Myocyte (in vitro differentiated cells): Measurements from ENCODE around the gene CACNA1E. TPM values are rescaled to one million over a fixed set of nuclear protein-coding genes. Genes with fewer than 3 reads are reported as not detected.

Experiments used
- DNase-seq: peaks from one replicate; pipeline ENCODE4 v3.0.0-alpha.2; 2012; ENCODE audit warnings: low read depth
- total RNA-seq: library from RNA; depleted of rRNA; stranded (reverse); fragments of >200 nt; gene quantifications from 2 replicates; pipeline ENCODE4 v1.2.3, GENCODE V29; 2014

CACNA1E gene
- total RNA-seq, 1 donor from 2014 or later: 0.75 TPM

- no peak for DNase-seq
Measured at GRCh38 chr1:181626279-181626938, 143.1 kb downstream of the CACNA1E start.

GRCh38 chr1:181630398-181630797, 147.1 kb downstream of the CACNA1E start:
- no peak for DNase-seq

GRCh38 chr1:181630838-181631237, 147.5 kb downstream of the CACNA1E start:
- no peak for DNase-seq

GRCh38 chr1:181632492-181632891, 149.2 kb downstream of the CACNA1E start:
- no peak for DNase-seq

- no peak for DNase-seq
Measured at GRCh38 chr1:181632960-181633359, 149.6 kb downstream of the CACNA1E start.

GRCh38 chr1:181635110-181635509, 151.8 kb downstream of the CACNA1E start:
- DNase-seq: no peak

GRCh38 chr1:181637998-181638397, 154.7 kb downstream of the CACNA1E start:
- no peak for DNase-seq

GRCh38 chr1:181640956-181641355, 157.6 kb downstream of the CACNA1E start:
- DNase-seq: no peak

GRCh38 chr1:181643631-181644030, 160.3 kb downstream of the CACNA1E start:
- DNase-seq: no peak

GRCh38 chr1:181645171-181645570, 161.9 kb downstream of the CACNA1E start:
- DNase-seq: no peak

- DNase-seq: no peak
Measured at GRCh38 chr1:181646710-181647109, 163.4 kb downstream of the CACNA1E start.

GRCh38 chr1:181647314-181648035, 164.2 kb downstream of the CACNA1E start:
- DNase-seq: no peak

GRCh38 chr1:181651276-181651675, 168.0 kb downstream of the CACNA1E start:
- DNase-seq: no peak

GRCh38 chr1:181655756-181656155, 172.4 kb downstream of the CACNA1E start:
- DNase-seq: no peak

GRCh38 chr1:181656491-181656890, 173.2 kb downstream of the CACNA1E start:
- DNase-seq: no peak

- no peak for DNase-seq
Measured at GRCh38 chr1:181658581-181658980, 175.3 kb downstream of the CACNA1E start.

- no peak for DNase-seq
Measured at GRCh38 chr1:181659321-181659957, 176.1 kb downstream of the CACNA1E start.

GRCh38 chr1:181660621-181661020, 177.3 kb downstream of the CACNA1E start:
- DNase-seq: no peak

GRCh38 chr1:181661569-181661968, 178.3 kb downstream of the CACNA1E start:
- no peak for DNase-seq

- DNase-seq: no peak
Measured at GRCh38 chr1:181662606-181663005, 179.3 kb downstream of the CACNA1E start.

GRCh38 chr1:181664543-181664942, 181.2 kb downstream of the CACNA1E start:
- DNase-seq: no peak

- DNase-seq: no peak
Measured at GRCh38 chr1:181669246-181669645, 185.9 kb downstream of the CACNA1E start.
